ENCODE results near the gene TMEM190. TPM values are rescaled to one million over a fixed set of nuclear protein-coding genes. Genes with fewer than 3 reads are reported as not detected.

Gene TMEM190
- total and polyA plus RNA-seq, 10 of the 15 experiments (the other 5 are each of a cell fraction or from before 2014, with no cell fraction given), result not detected

DNA sequence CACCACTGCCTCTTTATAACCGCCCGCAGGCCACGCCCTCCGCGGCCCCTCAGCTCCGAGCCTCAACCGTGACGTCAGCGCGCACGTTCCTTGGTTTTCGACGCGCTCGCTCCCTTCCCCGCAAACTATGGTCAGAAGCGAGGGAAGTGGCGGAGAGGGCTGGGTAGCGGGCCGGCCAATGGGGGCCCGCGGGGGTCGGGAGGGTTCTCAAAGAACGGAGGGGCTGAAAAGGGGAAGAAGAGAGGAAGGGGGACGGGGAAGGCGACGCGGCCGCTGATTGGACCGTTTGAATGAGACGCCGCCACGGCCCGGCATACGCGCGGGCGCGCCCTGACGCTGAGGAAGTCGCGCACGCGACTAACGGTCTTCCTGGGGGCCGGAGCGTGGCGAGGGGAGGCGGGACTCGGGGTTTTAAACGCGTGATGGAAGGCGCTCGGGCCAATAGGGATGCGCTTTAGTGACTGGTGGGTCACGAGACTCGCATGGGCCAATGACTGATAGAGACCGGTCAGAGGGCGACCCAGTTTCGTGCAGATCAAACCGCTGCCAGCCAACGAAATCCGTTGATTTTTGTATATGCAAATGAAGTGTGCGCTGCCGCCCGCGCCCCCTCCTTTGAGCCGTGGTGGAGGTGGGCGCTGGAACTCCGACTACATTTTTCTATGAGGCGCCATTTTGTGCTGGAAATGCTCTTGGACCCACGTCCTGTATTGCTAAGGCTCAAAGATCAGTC lies 31.3 kb downstream of the TMEM190 start (continued):
- no peak for TF ChIP-seq PML (IDR thresholded peaks at IDR 0.05; ENCODE audit: low read length)
- TF ChIP-seq HDAC2 (IDR thresholded peaks at IDR 0.05), result no peak
- no peak for TF ChIP-seq GABPA (IDR thresholded peaks at IDR 0.05; ENCODE audit: low read depth)
- TF ChIP-seq, protein P1, sequence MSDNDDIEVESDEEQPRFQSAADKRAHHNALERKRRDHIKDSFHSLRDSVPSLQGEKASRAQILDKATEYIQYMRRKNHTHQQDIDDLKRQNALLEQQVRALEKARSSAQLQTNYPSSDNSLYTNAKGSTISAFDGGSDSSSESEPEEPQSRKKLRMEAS (IDR thresholded peaks at IDR 0.05; ENCODE audit: low read depth, low read length), result peak; percentile 50; the same call in 1 of the 2 replicates
- TF ChIP-seq SIN3A (IDR thresholded peaks at IDR 0.05; ENCODE audit: low read depth, low read length), result no peak
- no peak for TF ChIP-seq KLF5 (IDR thresholded peaks at IDR 0.05; ENCODE audit: partially characterized antibody)
- TF ChIP-seq ZSCAN29 (IDR thresholded peaks at IDR 0.05), result no peak
- TF ChIP-seq RELA (IDR thresholded peaks at IDR 0.05; ENCODE audit: borderline replicate concordance, partially characterized antibody), result peak; percentile 77
- no peak for TF ChIP-seq ETV6 (conservative IDR thresholded peaks at IDR 0.05 in 1 of 2, IDR thresholded peaks at IDR 0.05 in 1 of 2; ENCODE audit: borderline replicate concordance in 1 of 2, low read depth in 1 of 2)
- no peak for TF ChIP-seq SMAD5 (IDR thresholded peaks at IDR 0.05; ENCODE audit: low read depth)
- TF ChIP-seq PAX5 (IDR thresholded peaks at IDR 0.05; ENCODE audit: borderline replicate concordance, low read depth, low read length), result peak; percentile 87
- TF ChIP-seq, protein P2, sequence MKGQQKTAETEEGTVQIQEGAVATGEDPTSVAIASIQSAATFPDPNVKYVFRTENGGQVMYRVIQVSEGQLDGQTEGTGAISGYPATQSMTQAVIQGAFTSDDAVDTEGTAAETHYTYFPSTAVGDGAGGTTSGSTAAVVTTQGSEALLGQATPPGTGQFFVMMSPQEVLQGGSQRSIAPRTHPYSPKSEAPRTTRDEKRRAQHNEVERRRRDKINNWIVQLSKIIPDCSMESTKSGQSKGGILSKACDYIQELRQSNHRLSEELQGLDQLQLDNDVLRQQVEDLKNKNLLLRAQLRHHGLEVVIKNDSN (IDR thresholded peaks at IDR 0.05; ENCODE audit: borderline replicate concordance, extremely low read length, insufficient read depth, low read depth, low read length), result peak; percentile 85
- no peak for TF ChIP-seq CBX5 (IDR thresholded peaks at IDR 0.05; ENCODE audit: low read depth)
- TF ChIP-seq BACH1 (IDR thresholded peaks at IDR 0.05; ENCODE audit: borderline replicate concordance), result no peak
- TF ChIP-seq CHD4 (IDR thresholded peaks at IDR 0.05), result no peak
- peak; percentile 31 for TF ChIP-seq SMAD1 (IDR thresholded peaks at IDR 0.05; ENCODE audit: low read depth, partially characterized antibody)
- TF ChIP-seq TCF3 (IDR thresholded peaks at IDR 0.05; ENCODE audit: borderline replicate concordance, insufficient read depth, low read depth, low read length), result no peak
- no peak for TF ChIP-seq MYC (IDR thresholded peaks at IDR 0.05; ENCODE audit: insufficient read depth, insufficient read length, insufficient replicate concordance, low read length, severe bottlenecking)
- no peak for TF ChIP-seq NFXL1 (IDR thresholded peaks at IDR 0.05; ENCODE audit: borderline replicate concordance)
- TF ChIP-seq SMC3 (IDR thresholded peaks at IDR 0.05; ENCODE audit: borderline replicate concordance, low read length), result no peak
- TF ChIP-seq, protein P3, sequence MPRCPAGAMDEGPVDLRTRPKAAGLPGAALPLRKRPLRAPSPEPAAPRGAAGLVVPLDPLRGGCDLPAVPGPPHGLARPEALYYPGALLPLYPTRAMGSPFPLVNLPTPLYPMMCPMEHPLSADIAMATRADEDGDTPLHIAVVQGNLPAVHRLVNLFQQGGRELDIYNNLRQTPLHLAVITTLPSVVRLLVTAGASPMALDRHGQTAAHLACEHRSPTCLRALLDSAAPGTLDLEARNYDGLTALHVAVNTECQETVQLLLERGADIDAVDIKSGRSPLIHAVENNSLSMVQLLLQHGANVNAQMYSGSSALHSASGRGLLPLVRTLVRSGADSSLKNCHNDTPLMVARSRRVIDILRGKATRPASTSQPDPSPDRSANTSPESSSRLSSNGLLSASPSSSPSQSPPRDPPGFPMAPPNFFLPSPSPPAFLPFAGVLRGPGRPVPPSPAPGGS (IDR thresholded peaks at IDR 0.05; ENCODE audit: borderline replicate concordance, insufficient read depth, low read depth, low read length, poor library complexity, severe bottlenecking), result no peak
- peak; percentile 89 for TF ChIP-seq CREB1 (IDR thresholded peaks at IDR 0.05; ENCODE audit: low read depth)
- TF ChIP-seq, protein P4, sequence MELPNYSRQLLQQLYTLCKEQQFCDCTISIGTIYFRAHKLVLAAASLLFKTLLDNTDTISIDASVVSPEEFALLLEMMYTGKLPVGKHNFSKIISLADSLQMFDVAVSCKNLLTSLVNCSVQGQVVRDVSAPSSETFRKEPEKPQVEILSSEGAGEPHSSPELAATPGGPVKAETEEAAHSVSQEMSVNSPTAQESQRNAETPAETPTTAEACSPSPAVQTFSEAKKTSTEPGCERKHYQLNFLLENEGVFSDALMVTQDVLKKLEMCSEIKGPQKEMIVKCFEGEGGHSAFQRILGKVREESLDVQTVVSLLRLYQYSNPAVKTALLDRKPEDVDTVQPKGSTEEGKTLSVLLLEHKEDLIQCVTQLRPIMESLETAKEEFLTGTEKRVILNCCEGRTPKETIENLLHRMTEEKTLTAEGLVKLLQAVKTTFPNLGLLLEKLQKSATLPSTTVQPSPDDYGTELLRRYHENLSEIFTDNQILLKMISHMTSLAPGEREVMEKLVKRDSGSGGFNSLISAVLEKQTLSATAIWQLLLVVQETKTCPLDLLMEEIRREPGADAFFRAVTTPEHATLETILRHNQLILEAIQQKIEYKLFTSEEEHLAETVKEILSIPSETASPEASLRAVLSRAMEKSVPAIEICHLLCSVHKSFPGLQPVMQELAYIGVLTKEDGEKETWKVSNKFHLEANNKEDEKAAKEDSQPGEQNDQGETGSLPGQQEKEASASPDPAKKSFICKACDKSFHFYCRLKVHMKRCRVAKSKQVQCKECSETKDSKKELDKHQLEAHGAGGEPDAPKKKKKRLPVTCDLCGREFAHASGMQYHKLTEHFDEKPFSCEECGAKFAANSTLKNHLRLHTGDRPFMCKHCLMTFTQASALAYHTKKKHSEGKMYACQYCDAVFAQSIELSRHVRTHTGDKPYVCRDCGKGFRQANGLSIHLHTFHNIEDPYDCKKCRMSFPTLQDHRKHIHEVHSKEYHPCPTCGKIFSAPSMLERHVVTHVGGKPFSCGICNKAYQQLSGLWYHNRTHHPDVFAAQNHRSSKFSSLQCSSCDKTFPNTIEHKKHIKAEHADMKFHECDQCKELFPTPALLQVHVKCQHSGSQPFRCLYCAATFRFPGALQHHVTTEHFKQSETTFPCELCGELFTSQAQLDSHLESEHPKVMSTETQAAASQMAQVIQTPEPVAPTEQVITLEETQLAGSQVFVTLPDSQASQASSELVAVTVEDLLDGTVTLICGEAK (IDR thresholded peaks at IDR 0.05; ENCODE audit: borderline replicate concordance), result no peak
- no peak for TF ChIP-seq SUZ12 (IDR thresholded peaks at IDR 0.05; ENCODE audit: unreplicated experiment)

All from GM12878 (cell line).